HEK293 (cell line): ENCODE measurements around the gene MUC13.

Source experiments
- CTCF ChIA-PET: fragments of 350-600 bp; formaldehyde crosslinking; extraction: SDS; loops from one replicate; lab custom pipeline; 2021; ENCODE audit warnings: antibody characterized with exemption; lab: Yijun Ruan, JAX
- POLR2A ChIA-PET: fragments of 300-600 bp; formaldehyde crosslinking; extraction: SDS; loops from one replicate; lab custom pipeline; 2020; ENCODE audit warnings: antibody characterized with exemption, inconsistent platforms; lab: Yijun Ruan, JAX
- H3K27ac ChIP-seq: fragments of 200-500 bp; sonication (Bioruptor generic); 2 replicates; pipeline ENCODE4 v1.5.1; 2014; ENCODE audit warnings: low read depth, low read length, control low read depth, inconsistent platforms; ENCODE audit errors: extremely low read depth
- H3K36me3 ChIP-seq, 2 experiments: fragments of 200-500 bp in 1 of 2; sonication (Bioruptor generic) in 1 of 2; 1 replicate in 1 of 2; 2 replicates in 1 of 2; pipeline ENCODE4 v1.5.1; 2014 to 2017; ENCODE audit warnings: inconsistent platforms in 2 of 2, low read length in 2 of 2; ENCODE audit not compliant: control insufficient read depth in 2 of 2, insufficient read depth in 1 of 2
- H3K4me1 ChIP-seq: fragments of 200-500 bp; sonication (Bioruptor generic); 2 replicates; pipeline ENCODE4 v1.5.1; 2014; ENCODE audit warnings: mild to moderate bottlenecking, low read length, inconsistent platforms; ENCODE audit not compliant: control insufficient read depth, insufficient read depth
- H3K4me3 ChIP-seq: 2 replicates; pipeline ENCODE4 v1.5.1; 2011; ENCODE audit warnings: low read depth, mild to moderate bottlenecking, control low read depth, low read length, moderate library complexity
- H3K9me3 ChIP-seq: fragments of 200-500 bp; sonication (Bioruptor generic); 2 replicates; pipeline ENCODE4 v1.5.1; 2014; ENCODE audit warnings: low read depth, low read length, inconsistent platforms; ENCODE audit not compliant: control insufficient read depth, insufficient read depth
- BCL11B ChIP-seq: fragments of 450-650 bp; formaldehyde crosslinking; IDR thresholded peaks from 2 replicates; pipeline ENCODE4 v1.5.1; 2016; ENCODE audit warnings: low read depth, missing biosample characterization, missing genetic modification characterization
- EGR2 ChIP-seq: fragments of 450-650 bp; formaldehyde crosslinking; IDR thresholded peaks from 2 replicates; pipeline ENCODE4 v1.5.1; 2016; ENCODE audit warnings: low read depth, missing biosample characterization, missing genetic modification characterization
- KLF9 ChIP-seq: fragments of 450-650 bp; formaldehyde crosslinking; IDR thresholded peaks from 2 replicates; pipeline ENCODE4 v1.5.1; 2016; ENCODE audit warnings: missing biosample characterization, missing genetic modification characterization, low read depth
- OSR2 ChIP-seq: fragments of 450-650 bp; formaldehyde crosslinking; IDR thresholded peaks from 2 replicates; pipeline ENCODE4 v1.5.1; 2016; ENCODE audit warnings: missing biosample characterization, missing genetic modification characterization
- SETDB1 ChIP-seq: IDR thresholded peaks from one replicate; pipeline ENCODE4 v1.6.1; 2017; ENCODE audit warnings: mild to moderate bottlenecking, low read length, moderate library complexity, mixed read lengths; ENCODE audit not compliant: insufficient read length
- ZNF112 ChIP-seq: fragments of 450-650 bp; formaldehyde crosslinking; IDR thresholded peaks from 2 replicates; pipeline ENCODE4 v1.5.0; 2017; ENCODE audit warnings: missing biosample characterization, missing genetic modification characterization
- ZNF121 ChIP-seq: fragments of 450-650 bp; formaldehyde crosslinking; IDR thresholded peaks from 2 replicates; pipeline ENCODE4 v1.5.1; 2016; ENCODE audit warnings: missing biosample characterization, missing genetic modification characterization
- ZNF19 ChIP-seq: fragments of 450-650 bp; formaldehyde crosslinking; IDR thresholded peaks from 2 replicates; pipeline ENCODE4; 2016; ENCODE audit warnings: missing biosample characterization, missing genetic modification characterization, low read depth
- ZNF214 ChIP-seq: fragments of 450-650 bp; formaldehyde crosslinking; IDR thresholded peaks from 2 replicates; pipeline ENCODE4 v1.5.1; 2017; ENCODE audit warnings: missing biosample characterization, mild to moderate bottlenecking, missing genetic modification characterization, borderline replicate concordance
- ZNF221 ChIP-seq: fragments of 450-650 bp; formaldehyde crosslinking; IDR thresholded peaks from 2 replicates; pipeline ENCODE4 v1.5.1; 2017; ENCODE audit warnings: missing biosample characterization, missing genetic modification characterization, borderline replicate concordance
- ZNF248 ChIP-seq: fragments of 450-650 bp; formaldehyde crosslinking; IDR thresholded peaks from 2 replicates; pipeline ENCODE4 v1.5.1; 2017; ENCODE audit warnings: missing biosample characterization, missing genetic modification characterization
- ZNF549 ChIP-seq: fragments of 450-650 bp; IDR thresholded peaks from 2 replicates; pipeline ENCODE4 v1.5.1; 2018; ENCODE audit warnings: missing biosample characterization, missing genetic modification characterization, mild to moderate bottlenecking, inconsistent platforms, moderate library complexity
- ZNF561 ChIP-seq: fragments of 450-650 bp; IDR thresholded peaks from 2 replicates; pipeline ENCODE4 v1.5.1; 2018; ENCODE audit warnings: missing biosample characterization, missing genetic modification characterization, borderline replicate concordance
- ZNF624 ChIP-seq: fragments of 450-650 bp; formaldehyde crosslinking; IDR thresholded peaks from 2 replicates; pipeline ENCODE4 v1.5.1; 2017; ENCODE audit warnings: missing biosample characterization, missing genetic modification characterization
- ZNF664 ChIP-seq: fragments of 450-650 bp; formaldehyde crosslinking; IDR thresholded peaks from 2 replicates; pipeline ENCODE4 v1.5.1; 2016; ENCODE audit warnings: missing biosample characterization, missing genetic modification characterization
- ZNF76 ChIP-seq: fragments of 450-650 bp; formaldehyde crosslinking; IDR thresholded peaks from 2 replicates; pipeline ENCODE4; 2016; ENCODE audit warnings: low read depth, missing biosample characterization, missing genetic modification characterization, borderline replicate concordance
- ZNF776 ChIP-seq: fragments of 450-650 bp; formaldehyde crosslinking; IDR thresholded peaks from 2 replicates; pipeline ENCODE4 v1.5.0; 2017; ENCODE audit warnings: missing biosample characterization, missing genetic modification characterization, borderline replicate concordance
- ZNF791 ChIP-seq: fragments of 450-650 bp; formaldehyde crosslinking; IDR thresholded peaks from 2 replicates; pipeline ENCODE4 v1.5.1; 2016; ENCODE audit warnings: missing biosample characterization, missing genetic modification characterization
- TF ChIP-seq, protein P1 (sequence below): fragments of 450-650 bp; formaldehyde crosslinking; IDR thresholded peaks from 2 replicates; pipeline ENCODE4 v1.5.1; 2016; ENCODE audit warnings: missing biosample characterization, missing genetic modification characterization
- TF ChIP-seq, protein P2 (sequence below): fragments of 450-650 bp; formaldehyde crosslinking; IDR thresholded peaks from 2 replicates; pipeline ENCODE4 v1.5.1; 2017; ENCODE audit warnings: missing biosample characterization, missing genetic modification characterization
- TF ChIP-seq, protein P3 (sequence below): fragments of 450-650 bp; formaldehyde crosslinking; IDR thresholded peaks from 2 replicates; pipeline ENCODE4 v1.5.1; 2016; ENCODE audit warnings: missing biosample characterization, missing genetic modification characterization, low read depth
- TF ChIP-seq, protein P4 (sequence below): fragments of 450-650 bp; formaldehyde crosslinking; IDR thresholded peaks from 2 replicates; pipeline ENCODE4 v1.5.1; 2016; ENCODE audit warnings: missing biosample characterization, missing genetic modification characterization, borderline replicate concordance
- TF ChIP-seq, protein P5 (sequence below): sonication (generic); formaldehyde crosslinking; IDR thresholded peaks from 2 replicates; pipeline ENCODE4 v1.8.1; 2022; ENCODE audit warnings: mild to moderate bottlenecking, moderate library complexity, missing genetic modification reagents

The MUC13 gene

DNA sequence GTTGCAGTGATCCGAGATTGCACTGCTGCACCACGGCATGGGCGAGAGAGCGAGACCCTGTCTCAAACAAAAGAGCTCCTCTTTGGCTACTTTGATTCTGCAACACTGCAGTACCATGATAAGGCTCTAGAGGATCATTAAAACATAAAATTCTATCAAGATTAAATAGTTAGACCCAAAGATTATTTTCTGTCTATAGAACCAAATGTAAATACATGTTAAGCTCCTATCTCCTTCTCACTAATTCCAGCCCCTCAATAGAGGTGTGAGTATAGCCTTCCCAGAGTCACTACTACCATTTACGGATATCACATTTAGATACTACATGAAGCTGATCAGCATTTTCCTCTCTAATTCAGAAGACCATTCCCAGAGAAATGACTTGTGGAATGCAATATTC is 4.3 kb upstream of the MUC13 start:
- ChIA-PET POLR2A (no interaction called here), CTCF (interaction anchor here (0.6 to 1.1 kb wide), 3 partner anchors 9 to 368 kb away, joined by 3 to 4 read pairs (median 3); no protein-coding TSS in a partner anchor)
- Histone ChIP-seq H3K9me3 (no peaks in the 10 kb centered on the region), H3K36me3 (no peaks in the 10 kb centered on the region), H3K27ac (no peak overlapping the region)
- TF ChIP-seq ZNF561 (no peak), ZNF791 (no peak), ZNF112 (tag by site-specific recombination) (no peak), OSR2 (tag by site-specific recombination) (no peak), ZNF76 (no peak), ZNF549 (no peak), BCL11B (tag by site-specific recombination) (no peak), KLF9 (no peak), ZNF248 (tag by site-specific recombination) (no peak), ZNF664 (no peak)
- TF ChIP-seq, all 188 proteins: peak for 0
- Histone ChIP-seq H3K4me3 (no peak overlapping the region), H3K4me1 (no peaks in the 10 kb centered on the region)

DNA sequence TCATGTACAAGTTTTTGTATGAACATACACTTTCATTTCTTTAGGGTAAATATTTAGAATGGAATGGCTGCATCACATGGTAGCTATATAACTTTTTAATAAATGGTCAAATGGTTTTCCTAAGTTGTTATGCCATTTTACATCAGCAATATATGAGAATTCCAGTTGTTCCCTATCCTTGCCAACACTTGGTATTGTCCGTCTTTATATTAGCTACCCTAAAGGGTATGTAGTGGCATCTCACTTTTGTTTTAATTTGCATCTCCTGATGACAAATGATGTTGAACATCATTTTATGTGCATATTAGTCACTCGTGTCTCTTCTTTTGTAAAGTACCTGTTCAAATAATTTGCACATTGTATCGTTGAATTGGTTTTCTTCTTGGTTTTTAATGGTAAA is 2.5 kb upstream of the MUC13 start:
- ChIA-PET CTCF (interaction anchor here (0.7 to 1.3 kb wide), 4 partner anchors 62 to 648 kb away, joined by 3 to 7 read pairs (median 4); no protein-coding TSS in a partner anchor), POLR2A (no interaction called here)
- H3K9me3 ChIP-seq = no peaks in the 10 kb centered on the region
- no peaks in the 10 kb centered on the region for H3K4me1 ChIP-seq
- H3K4me3 ChIP-seq = no peak overlapping the region
- H3K36me3 ChIP-seq = no peaks in the 10 kb centered on the region
- TF ChIP-seq ZNF776 (no peak), ZNF121 (tag by site-specific recombination) (no peak), ZNF221 (tag by site-specific recombination) (no peak), ZNF624 (tag by site-specific recombination) (no peak)
- TF ChIP-seq, protein P1, sequence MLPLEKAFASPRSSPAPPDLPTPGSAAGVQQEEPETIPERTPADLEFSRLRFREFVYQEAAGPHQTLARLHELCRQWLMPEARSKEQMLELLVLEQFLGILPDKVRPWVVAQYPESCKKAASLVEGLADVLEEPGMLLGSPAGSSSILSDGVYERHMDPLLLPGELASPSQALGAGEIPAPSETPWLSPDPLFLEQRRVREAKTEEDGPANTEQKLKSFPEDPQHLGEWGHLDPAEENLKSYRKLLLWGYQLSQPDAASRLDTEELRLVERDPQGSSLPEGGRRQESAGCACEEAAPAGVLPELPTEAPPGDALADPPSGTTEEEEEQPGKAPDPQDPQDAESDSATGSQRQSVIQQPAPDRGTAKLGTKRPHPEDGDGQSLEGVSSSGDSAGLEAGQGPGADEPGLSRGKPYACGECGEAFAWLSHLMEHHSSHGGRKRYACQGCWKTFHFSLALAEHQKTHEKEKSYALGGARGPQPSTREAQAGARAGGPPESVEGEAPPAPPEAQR = no peak
- TF ChIP-seq, protein P2, sequence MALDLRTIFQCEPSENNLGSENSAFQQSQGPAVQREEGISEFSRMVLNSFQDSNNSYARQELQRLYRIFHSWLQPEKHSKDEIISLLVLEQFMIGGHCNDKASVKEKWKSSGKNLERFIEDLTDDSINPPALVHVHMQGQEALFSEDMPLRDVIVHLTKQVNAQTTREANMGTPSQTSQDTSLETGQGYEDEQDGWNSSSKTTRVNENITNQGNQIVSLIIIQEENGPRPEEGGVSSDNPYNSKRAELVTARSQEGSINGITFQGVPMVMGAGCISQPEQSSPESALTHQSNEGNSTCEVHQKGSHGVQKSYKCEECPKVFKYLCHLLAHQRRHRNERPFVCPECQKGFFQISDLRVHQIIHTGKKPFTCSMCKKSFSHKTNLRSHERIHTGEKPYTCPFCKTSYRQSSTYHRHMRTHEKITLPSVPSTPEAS (tag by site-specific recombination) = no peak
- no peak overlapping the region for H3K27ac ChIP-seq

DNA sequence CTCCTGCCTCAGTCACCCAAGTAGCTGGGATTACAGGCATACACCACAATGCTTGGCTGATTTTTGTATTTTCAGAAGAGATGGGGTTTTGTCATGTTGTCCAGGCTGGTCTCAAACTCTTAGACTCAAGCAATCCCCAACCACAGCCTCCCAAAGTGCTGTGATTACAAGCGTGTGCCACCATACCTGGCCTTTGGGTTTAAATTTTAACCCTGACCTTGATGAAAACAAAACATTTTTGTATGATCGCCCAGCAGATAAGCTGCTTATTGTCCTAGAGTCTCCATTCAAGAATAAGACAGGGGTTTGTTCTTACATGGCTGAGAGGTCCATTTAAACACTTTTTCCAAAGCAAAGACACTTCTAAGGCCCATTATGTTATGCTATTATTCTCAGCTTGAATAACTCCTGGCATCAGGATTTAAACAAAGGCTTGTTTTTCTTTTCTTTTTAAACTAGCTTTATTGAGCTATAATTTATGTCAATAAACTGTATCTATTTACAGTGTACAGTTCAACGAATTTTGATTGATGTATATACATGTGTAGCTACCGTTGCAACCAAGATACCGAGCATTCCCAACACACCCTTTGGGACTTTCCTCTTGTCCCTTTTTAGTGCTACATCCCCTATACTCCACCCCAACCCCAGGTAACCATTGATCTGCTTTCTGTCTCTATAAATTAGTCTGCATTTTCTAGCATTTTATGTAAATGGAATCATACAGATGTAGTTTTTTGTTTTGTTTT is 1.4 kb upstream of the MUC13 start:
- Histone ChIP-seq H3K4me1 (no peaks in the 10 kb centered on the region), H3K4me3 (no peak overlapping the region), H3K9me3 (no peaks in the 10 kb centered on the region), H3K27ac (no peak overlapping the region), H3K36me3 (no peaks in the 10 kb centered on the region)
- ChIA-PET POLR2A (no interaction called here), CTCF (interaction anchor here (0.6 to 1.3 kb wide), 4 partner anchors 175 to 649 kb away, joined by 3 to 4 read pairs (median 3); no protein-coding TSS in a partner anchor)
- TF ChIP-seq, protein P3, sequence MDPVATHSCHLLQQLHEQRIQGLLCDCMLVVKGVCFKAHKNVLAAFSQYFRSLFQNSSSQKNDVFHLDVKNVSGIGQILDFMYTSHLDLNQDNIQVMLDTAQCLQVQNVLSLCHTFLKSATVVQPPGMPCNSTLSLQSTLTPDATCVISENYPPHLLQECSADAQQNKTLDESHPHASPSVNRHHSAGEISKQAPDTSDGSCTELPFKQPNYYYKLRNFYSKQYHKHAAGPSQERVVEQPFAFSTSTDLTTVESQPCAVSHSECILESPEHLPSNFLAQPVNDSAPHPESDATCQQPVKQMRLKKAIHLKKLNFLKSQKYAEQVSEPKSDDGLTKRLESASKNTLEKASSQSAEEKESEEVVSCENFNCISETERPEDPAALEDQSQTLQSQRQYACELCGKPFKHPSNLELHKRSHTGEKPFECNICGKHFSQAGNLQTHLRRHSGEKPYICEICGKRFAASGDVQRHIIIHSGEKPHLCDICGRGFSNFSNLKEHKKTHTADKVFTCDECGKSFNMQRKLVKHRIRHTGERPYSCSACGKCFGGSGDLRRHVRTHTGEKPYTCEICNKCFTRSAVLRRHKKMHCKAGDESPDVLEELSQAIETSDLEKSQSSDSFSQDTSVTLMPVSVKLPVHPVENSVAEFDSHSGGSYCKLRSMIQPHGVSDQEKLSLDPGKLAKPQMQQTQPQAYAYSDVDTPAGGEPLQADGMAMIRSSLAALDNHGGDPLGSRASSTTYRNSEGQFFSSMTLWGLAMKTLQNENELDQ = no peak
- TF ChIP-seq, protein P4, sequence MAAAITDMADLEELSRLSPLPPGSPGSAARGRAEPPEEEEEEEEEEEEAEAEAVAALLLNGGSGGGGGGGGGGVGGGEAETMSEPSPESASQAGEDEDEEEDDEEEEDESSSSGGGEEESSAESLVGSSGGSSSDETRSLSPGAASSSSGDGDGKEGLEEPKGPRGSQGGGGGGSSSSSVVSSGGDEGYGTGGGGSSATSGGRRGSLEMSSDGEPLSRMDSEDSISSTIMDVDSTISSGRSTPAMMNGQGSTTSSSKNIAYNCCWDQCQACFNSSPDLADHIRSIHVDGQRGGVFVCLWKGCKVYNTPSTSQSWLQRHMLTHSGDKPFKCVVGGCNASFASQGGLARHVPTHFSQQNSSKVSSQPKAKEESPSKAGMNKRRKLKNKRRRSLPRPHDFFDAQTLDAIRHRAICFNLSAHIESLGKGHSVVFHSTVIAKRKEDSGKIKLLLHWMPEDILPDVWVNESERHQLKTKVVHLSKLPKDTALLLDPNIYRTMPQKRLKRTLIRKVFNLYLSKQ (tag by site-specific recombination) = no peak
- TF ChIP-seq EGR2 (tag by site-specific recombination) (no peak), ZNF214 (tag by site-specific recombination) (no peak), ZNF19 (no peak), SETDB1 (no peak)
- TF ChIP-seq, protein P5, sequence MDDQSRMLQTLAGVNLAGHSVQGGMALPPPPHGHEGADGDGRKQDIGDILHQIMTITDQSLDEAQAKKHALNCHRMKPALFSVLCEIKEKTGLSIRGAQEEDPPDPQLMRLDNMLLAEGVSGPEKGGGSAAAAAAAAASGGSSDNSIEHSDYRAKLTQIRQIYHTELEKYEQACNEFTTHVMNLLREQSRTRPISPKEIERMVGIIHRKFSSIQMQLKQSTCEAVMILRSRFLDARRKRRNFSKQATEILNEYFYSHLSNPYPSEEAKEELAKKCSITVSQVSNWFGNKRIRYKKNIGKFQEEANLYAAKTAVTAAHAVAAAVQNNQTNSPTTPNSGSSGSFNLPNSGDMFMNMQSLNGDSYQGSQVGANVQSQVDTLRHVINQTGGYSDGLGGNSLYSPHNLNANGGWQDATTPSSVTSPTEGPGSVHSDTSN (CRISPR knock-in tag) = no peak
